NB4 (cell line): Measurements from ENCODE around the gene MTFP1.
"Not testable (repeated sequence)": the region's sequence is repeated elsewhere in the genome, so short reads cannot be mapped to it uniquely, and the experiment has no call there.

Experiments used
- DNase-seq: peaks from one replicate; pipeline ENCODE4 v3.0.0; 2010; ENCODE audit warnings: low read depth
- H3K4me3 ChIP-seq: one replicate; pipeline ENCODE4 v1.5.1; 2011; ENCODE audit warnings: mild to moderate bottlenecking, low read depth, low read length, moderate library complexity
- CTCF ChIP-seq: IDR thresholded peaks from one replicate; pipeline ENCODE4 v1.5.1; 2012; ENCODE audit warnings: low read depth, low read length
- MAX ChIP-seq: IDR thresholded peaks from 2 replicates; pipeline ENCODE4 v1.6.1; 2011; ENCODE audit warnings: low read depth, low read length
- MYC ChIP-seq: IDR thresholded peaks from 2 replicates; pipeline ENCODE4 v1.6.1; 2011; ENCODE audit warnings: low read depth, low read length
- POLR2A ChIP-seq: IDR thresholded peaks from 2 replicates; pipeline ENCODE4 v1.6.1; 2011; ENCODE audit warnings: mild to moderate bottlenecking; ENCODE audit not compliant: insufficient read length; ENCODE audit errors: extremely low read depth

Gene MTFP1

DNA sequence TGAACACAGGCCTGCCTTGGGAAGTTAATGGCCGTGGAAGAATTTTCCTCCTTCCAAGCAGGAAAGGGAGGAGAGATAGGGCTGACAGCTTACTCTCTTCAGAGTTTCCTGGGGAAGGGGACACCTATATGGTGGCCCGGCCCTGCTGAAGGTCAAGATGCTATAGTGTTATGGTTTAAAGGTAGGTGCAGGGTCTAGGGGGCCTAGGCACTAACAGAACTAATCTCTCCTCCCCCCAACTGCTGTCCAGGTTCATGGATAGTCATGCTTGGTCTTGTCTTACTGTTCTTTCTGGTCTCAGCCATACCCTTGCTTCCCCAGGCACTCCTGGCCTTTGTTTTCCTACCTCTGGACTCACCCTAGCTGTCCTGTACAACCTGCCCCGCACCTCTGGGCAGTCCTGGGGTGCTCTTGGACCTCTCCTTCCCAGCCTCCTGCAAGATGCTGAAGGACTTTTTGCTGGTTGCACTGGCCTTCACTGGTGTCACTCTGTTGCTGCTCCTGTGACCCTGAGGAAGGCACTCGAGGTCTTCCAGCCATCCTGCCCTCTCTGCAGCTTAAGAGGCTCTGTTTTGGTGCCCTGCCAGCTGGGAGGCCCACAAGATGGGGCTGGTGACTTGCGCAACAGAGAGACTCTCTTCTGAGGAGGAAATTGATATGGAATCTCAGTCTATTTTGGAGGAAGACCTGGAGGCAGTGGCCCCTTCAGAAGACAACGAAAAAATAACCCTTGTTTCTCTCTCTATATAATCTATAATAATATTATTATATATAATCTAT lies 28.4 kb downstream of the MTFP1 start:
- no peak overlapping the region for H3K4me3 ChIP-seq
- peak; percentile 69 for DNase-seq
- no peak for TF ChIP-seq CTCF
- no peak for TF ChIP-seq POLR2A
- TF ChIP-seq MYC: no peak
- no peak for TF ChIP-seq MAX

DNA sequence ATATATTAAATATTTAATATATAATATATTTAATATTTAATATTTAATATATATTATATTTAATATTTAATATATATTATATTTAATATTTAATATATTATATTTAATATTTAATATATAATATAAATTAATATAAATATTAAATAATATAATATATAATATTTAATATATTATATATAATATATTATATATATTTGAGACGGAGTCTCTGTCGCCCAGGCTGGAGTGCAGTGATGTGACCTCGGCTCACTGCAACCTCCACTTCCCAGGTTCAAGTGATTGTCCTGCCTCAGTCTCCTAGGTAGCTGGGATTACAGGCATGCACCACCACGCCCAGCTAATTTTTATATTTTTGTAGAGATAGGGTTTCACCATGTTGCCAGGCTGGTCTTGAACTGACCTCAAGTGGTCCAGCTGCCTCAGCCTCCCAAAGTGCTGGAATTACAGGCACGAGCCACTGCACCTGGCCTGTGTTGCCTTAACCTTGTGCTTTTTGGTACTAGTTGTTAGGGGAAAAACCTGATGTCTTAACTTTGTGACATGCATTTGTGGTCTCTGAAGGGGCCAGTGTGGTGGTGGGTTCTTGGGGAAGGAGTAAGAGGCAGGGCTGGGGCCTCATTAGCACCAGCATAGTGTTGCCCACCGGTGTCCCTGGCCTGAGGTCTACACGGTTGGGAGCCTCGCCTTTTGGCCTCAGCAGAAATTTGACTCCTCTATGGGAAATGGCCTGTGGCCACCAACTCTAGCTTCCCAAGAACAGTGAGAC lies 29.7 kb downstream of the MTFP1 start:
- TF ChIP-seq MYC (no peak), CTCF (no peak), MAX (no peak), POLR2A (no peak)

GRCh38 chr22:30457981-30458380 lies 32.4 kb downstream of the MTFP1 start:
- no peak for TF ChIP-seq MYC
- TF ChIP-seq POLR2A: no peak
- TF ChIP-seq MAX: no peak
- no peak for DNase-seq
- H3K4me3 ChIP-seq: no peak overlapping the region

More for the DNA sequence above, 29.7 kb downstream of the MTFP1 start:
- no peak for DNase-seq
- no peak overlapping the region for H3K4me3 ChIP-seq

DNA sequence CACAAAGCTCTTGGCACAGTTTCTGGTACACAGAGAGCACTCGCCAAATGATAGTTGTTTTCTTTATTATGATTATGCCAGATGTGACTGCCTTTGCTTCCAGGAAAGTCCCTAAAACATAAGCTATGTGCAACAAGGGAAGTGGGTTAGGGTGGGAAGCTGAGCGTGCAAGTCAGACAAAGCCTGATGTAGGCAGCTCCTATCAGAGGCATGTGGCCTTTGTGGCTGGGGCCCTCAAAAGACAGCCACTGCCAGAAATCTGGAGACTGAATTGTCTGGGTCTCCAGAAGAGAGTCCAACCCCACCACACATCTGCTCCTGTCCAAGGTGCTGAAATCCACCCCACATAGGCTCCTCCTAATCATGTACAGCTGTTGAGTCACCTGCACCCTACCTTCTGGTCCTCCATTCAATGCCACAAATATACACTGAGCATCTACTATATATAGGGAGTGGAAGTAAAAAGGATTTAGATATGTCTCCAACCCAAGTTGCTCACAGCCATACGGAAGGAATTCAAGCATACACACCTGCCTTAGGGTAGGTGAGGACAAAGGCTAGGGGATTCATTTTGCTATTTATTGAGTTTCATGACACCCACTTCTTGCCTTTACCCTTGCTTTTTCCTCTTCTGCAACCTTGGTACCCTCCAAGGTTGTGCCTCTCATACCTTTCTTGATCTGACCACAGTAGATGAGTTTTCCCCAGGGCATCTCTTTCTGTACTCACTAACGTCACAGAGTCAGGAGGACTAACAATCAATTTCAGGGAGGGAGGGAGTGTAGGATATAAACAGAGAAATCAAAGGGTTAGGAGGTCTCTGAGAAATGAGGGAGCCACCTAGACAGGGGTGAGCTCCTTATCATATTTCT lies 33.8 kb downstream of the MTFP1 start:
- no peak for TF ChIP-seq POLR2A
- no peak for TF ChIP-seq MYC
- TF ChIP-seq MAX: no peak
- TF ChIP-seq CTCF: no peak
- no peak overlapping the region for H3K4me3 ChIP-seq
- peak; percentile 51 for DNase-seq

DNA sequence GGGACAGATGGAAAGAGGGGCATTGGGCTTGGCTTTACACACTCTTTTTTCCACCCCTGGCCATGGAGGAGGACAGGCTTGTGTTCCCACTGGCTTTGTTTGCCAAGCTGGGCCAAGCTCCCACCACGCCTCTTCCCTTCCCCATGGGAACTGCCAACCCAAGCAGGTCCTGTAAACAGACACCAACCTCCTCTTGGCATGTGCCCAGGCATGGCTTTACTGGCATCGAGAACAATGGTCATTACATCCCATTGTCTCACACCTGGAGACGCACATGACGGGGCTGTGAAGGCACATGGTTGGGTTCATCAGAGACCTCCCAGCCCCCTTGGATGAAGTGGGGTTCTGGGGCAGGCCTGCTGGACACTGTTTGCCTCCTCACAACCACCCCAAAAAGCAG lies 34.6 kb downstream of the MTFP1 start:
- no peak for DNase-seq
- no peak overlapping the region for H3K4me3 ChIP-seq
- TF ChIP-seq MAX: no peak

DNA sequence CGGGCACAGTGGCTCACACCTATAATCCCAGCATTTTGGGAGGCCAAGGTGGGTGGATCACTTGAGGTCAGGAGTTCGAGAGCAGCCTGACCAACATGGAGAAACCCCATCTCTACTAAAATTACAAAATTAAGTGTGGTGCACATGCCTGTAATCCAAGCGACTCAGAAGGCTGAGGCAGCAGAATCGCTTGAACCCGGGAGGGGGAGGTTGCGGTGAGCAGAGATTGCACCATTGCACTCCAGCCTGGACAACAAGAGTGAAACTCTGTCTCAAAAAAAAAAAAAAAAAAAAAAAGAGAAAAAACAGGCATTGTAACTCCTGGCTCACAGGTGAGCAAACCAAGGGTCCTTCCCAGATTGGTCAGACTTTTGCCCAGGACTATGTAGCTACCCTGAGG lies 35.0 kb downstream of the MTFP1 start:
- not testable (repeated sequence) for DNase-seq, H3K4me3 ChIP-seq

- no peak overlapping the region for H3K4me3 ChIP-seq
- no peak for TF ChIP-seq CTCF
- no peak for TF ChIP-seq POLR2A
- no peak for TF ChIP-seq MYC
- TF ChIP-seq MAX: no peak
- DNase-seq: no peak
Measured at GRCh38 chr22:30469165-30469564, 43.6 kb downstream of the MTFP1 start.
